HG03196 (cell line): ENCODE measurements around the gene BFAR.
"Not testable (repeated sequence)": the region's sequence is repeated elsewhere in the genome, so short reads cannot be mapped to it uniquely, and the experiment has no call there.

Experiments
- ATAC-seq: cut with Tn5 transposase; IDR thresholded peaks from one replicate; pipeline ENCODE4 v1.9.1; 2021; ENCODE audit not compliant: unreplicated experiment

BFAR gene

DNA sequence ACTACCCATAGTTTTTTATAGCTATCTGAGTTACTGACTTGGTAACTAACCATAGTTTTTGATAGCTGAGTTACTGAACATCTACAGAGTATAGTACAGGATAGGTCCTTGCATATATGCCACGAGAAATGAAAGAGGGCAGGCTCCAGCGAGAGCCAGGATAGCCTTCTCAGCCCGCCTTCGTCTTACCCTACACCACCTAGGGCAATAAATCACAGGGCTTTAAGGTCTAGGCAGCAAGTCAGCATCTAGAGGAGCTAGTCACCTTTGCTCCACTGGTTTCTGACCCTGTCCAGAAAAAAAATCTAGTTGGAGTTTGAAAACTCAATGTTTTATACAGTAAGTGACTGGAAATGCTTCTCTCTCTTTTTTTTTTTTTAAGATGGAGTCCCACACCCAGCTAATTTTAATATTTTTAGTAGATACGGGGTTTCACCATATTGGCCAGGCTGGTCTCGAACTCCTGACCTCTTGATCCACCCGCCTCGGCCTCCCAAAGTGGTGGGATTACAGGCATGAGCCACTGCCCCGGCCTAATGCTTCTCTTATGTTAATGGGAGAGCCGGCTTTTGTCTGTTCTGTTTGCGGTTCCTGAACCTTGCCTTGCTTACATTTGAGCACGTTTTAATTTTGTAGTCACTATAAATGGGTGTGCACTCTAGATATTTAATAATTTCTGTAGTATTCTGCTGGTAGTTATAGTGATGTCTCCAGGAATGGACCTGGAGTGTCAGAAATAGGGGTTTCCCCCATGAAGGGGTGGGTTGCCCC, 2.8 kb downstream of the BFAR start:
- ATAC-seq, result no peak

DNA sequence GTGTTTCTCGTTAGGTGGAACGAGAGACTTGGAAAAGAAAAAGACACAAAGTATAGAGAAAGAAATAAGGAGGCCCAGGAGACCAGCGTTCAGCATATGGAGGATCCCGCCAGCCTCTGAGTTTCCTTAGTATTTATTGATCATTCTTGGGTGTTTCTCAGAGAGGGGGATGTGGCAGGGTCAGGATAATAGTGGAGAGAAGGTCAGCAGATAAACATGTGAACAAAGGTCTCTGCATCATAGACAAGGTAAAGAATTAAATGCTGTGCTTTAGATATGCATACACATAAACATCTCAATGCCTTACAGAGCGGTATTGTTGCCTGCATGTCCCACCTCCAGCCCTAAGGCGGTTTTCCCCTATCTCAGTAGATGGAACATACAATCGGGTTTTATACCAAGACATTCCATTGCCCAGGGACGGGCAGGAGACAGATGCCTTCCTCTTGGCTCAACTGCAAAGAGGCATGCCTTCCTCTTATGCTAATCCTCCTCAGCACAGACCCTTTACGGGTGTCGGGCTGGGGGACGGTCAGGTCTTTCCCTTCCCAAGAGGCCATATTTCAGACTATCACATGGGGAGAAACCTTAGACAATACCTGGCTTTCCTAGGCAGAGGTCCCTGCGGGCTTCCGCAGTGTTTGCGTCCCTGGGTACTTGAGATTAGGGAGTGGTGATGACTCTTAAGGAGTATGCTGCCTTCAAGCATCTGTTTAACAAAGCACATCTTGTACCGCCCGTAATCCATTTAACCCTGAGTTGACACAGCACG, 3.6 kb downstream of the BFAR start:
- ATAC-seq, result not testable (repeated sequence)

DNA sequence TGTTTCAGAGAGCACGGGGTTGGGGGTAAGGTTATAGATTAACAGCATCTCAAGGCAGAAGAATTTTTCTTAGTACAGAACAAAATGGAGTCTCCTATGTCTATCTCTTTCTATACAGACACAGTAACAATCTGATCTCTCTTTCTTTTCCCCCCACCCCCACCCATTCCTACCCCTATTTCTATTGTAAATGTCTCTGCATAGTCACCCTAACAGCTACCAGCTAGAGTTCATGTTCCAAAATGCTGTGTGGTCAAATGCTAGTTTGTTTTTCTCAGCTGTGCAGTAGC, 4.1 kb downstream of the BFAR start:
- not testable (repeated sequence) for ATAC-seq

DNA sequence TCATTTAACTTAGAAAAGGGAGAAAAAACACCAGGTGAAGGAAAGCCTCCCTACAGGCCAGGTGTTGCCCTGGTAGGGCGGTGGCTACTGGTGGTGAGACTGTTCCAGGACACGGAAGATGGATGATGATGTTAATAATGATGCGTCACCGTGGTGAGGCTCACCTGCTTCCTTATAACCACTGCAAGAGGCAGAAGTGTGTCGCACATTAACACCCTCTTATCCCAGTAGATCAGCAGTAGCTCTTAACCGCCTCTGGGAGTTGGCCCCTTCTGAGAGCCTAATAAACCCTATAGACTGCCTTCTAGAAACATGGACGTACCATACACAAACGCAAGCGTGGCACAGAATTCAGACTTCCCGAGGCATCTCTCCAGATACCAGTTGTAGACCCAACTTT, 7.8 kb downstream of the BFAR start:
- ATAC-seq, result no peak

DNA sequence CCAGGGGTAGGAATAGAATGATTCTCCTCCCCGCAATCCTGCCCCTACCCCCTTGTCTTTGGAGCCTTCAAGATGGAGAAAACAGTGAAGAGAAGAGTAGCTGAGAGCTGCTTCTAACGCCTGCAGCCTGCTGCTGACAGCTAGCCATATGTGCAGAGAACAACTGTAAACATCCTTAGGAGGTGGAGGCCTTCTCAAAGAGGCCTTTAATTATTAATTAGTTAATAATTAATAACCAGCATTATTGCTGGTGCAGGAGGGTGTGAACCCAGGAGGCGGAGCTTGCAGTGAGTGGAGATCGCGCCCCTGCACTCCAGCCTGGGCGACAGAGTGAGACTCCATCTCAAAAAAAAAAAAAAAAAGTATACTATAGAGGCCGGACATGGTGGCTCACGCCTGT, 8.5 kb downstream of the BFAR start:
- no peak for ATAC-seq

DNA sequence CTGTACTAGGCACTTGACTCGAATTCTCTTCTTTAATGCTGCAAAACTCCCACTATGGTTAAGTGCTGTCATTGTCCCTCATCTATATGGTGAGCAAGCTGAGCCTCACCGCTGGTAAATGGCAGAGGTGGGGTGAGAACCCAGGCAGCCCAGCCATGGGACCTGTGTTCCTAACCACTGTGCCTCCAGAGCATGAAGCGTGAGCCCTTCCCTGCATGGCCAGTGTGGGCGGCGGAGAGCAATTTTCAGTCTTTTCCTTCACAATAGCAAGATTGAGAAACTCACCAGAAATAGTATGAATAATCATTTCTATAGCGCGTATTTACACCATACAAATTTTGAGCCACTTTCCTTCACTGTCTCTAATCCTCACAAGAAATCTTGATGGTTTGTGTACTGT, 9.2 kb downstream of the BFAR start:
- no peak for ATAC-seq

DNA sequence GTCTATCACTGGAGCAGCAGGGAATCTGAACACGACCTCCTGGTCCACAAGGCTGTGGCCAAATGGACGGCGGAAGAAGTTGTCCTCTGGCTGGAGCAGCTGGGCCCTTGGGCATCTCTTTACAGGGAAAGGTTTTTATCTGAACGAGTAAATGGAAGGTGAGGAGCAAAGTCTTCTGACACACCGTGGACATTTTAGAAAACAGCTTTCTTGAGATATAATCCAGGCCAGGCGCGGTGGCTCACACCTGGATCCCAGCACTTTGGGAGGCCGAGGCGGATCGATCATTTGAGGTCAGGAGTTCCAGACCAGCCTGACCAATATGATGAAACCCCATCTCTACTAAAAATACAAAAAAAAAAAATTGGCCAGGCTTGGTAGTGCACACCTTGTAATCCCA, 17.1 kb downstream of the BFAR start:
- no peak for ATAC-seq

DNA sequence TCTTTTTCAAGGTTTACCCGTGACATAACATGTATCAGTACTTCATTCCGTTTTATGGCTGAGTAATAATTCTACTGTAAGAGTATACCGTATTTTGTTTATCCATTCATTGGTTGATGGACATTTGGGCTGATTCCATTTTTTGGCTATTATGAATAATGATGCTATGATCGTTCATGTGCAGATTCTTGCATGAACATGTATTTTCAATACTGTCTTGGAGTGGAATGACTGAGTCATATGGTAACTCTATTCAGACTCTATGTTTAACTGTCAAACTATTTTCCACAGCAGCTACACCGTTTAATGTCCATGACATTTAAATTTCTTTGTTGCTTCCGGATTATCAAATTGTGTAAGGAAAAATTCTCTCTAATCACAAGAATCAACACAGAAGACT, 17.9 kb downstream of the BFAR start:
- no peak for ATAC-seq

DNA sequence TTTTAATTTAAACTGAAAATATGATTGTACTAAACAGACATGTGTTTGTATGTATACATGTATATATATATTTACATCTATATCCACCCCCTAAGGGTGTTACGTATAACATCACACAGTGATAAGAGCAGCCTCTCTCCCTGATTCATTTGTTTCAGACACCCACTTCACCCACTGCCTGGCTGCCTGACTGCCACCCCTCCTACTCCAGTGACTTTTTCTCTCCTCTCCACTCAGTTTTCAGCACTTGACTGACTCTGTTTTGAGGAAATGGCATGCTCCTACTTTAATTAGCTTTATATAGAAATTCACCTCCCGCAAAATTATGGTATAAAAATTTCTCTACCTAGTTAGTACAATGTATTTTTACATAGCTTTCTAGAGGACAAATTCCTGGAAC, 20.0 kb downstream of the BFAR start:
- no peak for ATAC-seq

DNA sequence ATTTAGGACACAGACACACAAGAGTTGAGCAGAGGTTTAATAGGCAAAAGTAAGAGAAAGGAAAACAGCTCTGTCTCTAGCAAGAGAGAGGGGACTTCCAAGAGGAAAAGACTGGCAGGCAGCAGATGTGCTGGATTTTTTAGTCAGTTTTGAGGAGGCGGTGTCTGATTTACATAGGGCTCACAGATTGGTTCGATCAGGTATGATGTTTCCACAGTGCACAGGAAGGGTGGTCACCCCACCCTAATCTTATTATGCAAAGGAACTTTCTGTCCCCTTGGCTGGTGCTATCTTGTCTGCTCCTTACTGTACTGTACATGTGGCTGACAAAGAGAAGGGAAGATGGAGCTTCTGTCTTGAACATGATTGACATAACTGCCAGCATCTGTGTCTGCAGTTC, 25.3 kb downstream of the BFAR start:
- ATAC-seq, result no peak

DNA sequence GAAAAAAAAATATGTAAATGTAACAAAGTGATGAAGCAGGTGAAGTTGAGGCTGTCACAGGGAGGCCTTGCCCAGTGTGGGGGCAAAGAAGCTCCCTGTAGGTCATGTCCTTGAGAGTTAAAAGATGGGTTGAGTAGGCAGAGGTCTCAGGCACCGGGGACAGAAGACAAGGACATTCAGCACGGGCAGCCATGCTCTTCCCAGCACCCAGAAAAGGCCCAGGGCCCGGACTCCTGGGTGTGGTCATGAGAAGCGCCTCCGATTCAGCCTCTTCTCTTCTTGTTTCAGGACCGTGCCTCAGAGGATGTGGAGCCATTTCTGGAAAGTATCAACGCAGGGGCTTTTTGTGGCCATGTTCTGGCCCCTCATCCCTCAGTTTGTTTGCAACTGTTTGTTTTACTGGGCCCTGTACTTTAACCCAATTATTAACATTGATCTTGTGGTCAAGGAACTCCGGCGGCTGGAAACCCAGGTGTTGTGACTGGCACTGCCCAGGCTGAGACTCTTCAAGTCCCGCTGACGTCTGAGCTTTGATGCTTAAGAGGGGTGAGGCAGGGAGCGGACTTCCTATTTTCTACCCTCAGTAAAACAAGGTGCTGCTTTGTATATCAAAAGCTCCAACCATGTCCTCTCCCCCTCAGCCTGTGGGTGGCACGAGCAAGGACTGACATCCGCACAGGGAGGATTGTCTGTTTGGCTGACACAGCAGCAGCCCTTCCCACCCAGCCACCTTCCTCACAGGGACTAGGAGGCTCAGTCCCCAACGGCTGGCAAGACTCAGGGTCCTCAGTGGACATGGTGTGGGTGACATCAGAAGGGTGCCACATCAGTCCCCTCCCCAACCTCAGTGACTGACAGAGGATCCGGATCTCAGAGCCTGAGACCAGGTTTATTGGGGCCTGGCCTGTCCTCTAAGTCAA, 34.9 kb downstream of the BFAR start:
- ATAC-seq, result no peak

DNA sequence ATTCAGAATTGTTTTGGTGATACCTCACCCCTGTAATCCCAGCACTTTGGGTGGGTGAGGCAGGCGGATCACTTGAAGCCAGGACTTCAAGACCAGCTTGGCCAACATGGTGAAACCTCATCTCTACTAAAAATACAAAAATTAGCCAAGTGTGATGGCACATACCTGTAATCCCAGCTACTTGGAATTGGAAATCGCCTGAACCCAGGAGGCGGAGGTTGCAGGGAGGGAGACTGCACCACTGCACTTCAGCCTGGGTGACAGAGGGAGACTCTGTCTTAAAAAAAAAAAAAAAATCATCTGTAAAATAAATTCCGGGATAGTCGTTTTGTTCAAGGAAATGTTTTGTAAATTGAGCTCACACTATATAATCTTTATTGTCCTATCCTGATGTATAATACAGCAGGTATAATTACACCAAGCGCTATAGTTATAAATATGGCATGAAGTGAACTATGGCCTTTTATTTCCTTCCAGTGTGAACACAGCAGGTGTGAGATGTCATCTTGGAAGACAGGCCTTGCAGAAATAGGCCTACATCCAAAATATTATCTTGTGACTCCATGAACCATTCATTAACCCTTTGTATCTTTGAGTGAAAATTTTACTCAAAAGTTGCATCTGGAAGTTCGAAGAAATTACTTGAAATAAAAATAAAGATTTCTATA, 35.9 kb downstream of the BFAR start:
- no peak for ATAC-seq

DNA sequence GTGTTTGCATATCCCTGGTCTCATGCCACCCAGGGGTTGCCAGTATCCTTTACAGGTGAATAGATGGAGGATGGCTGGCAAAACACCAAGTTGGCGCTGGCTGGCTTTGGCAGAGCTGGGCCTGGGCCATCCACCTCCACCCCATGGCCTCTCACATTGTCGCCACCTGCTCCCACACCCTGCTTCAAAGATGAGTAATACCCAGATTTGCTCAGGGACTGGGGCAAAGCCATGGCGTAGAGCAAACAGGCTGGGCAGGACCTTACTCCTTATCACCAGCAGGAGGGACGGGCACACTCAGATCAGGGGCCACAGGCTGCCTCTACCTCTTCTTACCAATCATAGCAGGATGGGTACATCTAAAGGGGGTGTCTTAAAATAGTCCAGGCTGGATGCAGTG, 37.0 kb downstream of the BFAR start:
- ATAC-seq, result no peak

DNA sequence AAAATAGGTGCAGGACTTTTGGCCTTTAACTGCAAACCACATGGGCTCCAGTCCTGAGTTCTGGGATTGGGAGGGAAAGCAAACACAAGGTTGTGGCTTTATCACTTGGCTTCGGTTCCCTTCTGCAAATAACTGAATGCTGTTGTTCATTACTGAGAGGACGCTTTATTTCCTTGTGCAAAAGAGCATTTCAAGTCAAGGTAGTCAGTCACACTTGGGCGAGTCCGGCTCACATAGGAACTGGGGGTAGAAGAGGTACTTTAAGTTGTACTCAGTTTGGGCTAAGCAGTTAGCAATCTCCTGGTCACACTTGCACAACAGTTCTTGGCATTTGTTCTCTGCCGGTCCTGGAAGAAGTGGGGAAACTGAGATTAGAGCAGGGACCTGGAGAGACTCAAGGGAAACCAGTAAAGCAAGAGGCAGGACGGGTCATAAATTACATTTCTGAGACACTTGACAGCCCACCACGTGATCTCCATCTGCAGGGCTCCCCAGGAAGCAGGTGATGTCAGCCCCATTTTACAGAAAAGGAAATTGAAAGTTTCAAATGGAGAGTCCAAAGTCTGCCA, 39.7 kb downstream of the BFAR start:
- ATAC-seq, result peak; percentile 70

DNA sequence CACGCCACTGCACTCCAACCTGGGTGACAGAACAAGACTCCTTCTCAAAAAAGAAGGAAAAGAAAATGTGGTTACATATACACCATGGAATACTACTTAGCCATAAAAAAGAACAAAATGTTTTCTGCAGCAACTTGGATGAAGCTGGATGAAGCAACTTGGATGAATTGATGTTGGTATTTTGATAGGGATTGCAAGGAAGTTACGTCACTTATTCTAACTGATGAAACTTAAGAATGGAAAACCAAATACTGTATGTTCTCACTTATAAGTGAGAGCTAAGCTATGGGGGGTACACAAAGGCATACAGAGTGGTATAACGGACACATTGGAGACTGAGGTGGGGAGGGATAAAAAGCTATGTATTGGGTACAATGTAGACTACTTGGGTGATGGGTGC, 43.9 kb downstream of the BFAR start:
- ATAC-seq, result no peak

DNA sequence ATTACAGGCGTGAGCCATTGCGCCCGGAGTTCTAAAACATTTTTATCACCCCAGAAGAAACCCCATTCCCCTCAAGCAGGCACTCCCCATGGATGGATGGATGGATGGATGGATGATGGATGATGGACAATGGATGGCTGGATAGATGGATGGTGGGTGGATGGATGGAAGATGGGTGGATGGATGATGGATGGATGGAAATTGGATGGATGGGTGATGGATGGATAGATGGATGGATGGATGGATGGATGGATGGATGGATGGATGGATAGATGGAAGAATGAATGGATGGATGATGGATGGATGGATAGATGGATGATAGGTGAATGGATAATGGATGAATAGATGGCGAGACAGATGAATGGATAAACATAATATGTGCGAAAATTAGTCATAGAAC, 44.9 kb downstream of the BFAR start:
- no peak for ATAC-seq

DNA sequence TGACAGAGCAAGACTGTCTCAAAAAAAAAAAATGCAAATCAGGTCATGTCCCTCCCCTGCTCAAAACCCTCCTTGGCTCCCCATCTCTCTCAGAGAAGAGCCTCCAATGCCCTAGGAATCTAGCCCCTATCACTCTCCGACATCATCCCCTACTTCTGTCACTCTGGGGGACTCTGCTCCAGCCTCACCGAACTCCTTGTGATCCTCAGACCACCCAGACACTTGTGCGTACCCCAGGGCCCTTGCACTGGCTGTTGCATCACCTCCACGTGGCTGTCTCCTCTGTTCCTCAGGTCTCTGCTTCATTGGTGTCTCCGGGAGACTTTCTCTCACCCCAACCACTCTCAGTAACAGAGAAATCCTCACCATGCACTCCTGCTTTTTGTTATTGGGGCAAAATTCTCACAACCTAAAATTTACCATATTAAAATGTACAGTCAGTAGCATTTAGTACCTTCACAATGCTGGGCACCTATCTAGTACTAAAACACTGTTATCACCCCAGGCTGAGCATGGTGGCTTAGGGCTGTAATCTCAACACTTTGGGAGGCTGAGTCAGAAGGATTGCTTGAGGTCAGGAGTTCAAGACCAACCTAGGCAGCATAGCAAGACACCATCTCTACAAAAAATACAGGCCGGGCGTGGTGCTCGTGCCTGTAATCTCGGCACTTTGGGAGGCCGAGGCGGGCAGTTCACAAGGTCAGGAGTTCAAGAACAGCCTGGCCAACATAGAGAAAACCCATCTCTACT, 46.2 kb downstream of the BFAR start:
- ATAC-seq, result no peak

DNA sequence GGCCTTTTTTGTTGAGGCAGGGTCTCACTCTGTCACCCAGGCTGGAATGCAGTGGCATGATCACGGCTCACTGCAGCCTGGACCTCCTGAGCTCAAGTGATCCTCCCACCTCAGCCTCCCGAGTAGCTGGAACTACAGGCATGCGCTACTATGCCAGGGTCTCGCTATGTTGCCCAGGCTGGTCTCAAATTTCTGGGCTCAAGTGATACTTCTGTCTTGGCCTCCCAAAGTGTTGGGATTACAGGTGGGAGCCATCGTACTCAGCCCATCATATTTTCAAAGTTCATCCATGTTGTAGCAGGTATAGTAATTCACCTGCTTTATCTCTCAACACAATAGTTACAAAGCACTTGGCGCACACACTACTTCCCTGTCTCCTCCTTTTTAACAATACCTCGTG, 47.6 kb downstream of the BFAR start:
- not testable (repeated sequence) for ATAC-seq

DNA sequence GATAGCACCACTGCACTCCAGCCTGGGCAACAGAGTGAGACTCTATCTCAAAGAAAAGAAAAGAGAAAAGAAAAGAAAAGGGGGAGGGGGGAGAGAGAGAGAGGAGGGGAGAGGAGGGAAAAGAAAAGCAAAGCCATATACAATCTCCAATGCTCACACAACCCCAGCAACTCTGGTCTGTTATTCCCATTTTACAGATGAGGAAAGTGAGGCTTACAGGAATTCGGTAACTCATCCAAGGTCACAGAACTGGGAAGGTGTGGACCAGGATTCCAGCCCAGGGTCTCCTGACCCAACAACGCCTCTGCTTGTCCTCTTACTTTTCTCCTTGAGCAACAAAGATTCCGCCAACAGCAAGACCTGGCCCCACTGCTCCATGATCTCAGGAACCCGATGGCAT, 48.4 kb downstream of the BFAR start:
- no peak for ATAC-seq

DNA sequence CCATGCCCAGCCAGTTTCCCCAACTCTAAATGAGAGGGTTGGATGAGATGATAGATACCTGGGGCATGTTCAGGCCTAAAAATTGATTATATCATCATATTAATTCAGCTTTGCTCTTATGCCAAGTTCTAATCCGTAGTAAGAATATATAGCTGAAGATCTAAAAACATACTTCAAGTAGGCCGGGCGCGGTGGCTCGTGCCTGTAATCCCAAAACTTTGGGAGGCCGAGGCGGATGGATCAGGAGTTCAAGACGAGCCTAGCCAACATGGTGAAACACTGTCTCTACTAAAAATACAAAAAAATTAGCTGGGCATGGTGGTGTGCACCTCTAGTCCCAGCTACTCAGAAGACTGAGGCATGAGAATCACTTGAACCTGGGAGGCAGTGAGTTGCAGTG, 49.4 kb downstream of the BFAR start:
- no peak for ATAC-seq
